NCI-H2196 (cell line): ENCODE results near the gene KCNH2.

Source experiments
- DNase-seq: peaks from one replicate; lab custom pipeline; 2025; ENCODE audit not compliant: unreplicated experiment; lab: John Stamatoyannopoulos, UW

KCNH2 gene

GRCh38 chr7:150950496-150951180, 27.5 kb downstream of the KCNH2 start:
- DNase-seq, result no peak

- no peak for DNase-seq
Observed at GRCh38 chr7:150949971-150950491, 28.1 kb downstream of the KCNH2 start.

GRCh38 chr7:150949564-150949963, 28.6 kb downstream of the KCNH2 start:
- DNase-seq, result no peak

- no peak for DNase-seq
Observed at GRCh38 chr7:150948791-150949251, 29.3 kb downstream of the KCNH2 start.

GRCh38 chr7:150947761-150948651, 30.1 kb downstream of the KCNH2 start:
- no peak for DNase-seq

GRCh38 chr7:150947241-150947745, 30.8 kb downstream of the KCNH2 start:
- no peak for DNase-seq

GRCh38 chr7:150946421-150947240, 31.5 kb downstream of the KCNH2 start:
- no peak for DNase-seq

- DNase-seq, result no peak
Observed at GRCh38 chr7:150945853-150946420, 32.2 kb downstream of the KCNH2 start.

GRCh38 chr7:150945171-150945852, 32.8 kb downstream of the KCNH2 start:
- DNase-seq, result no peak

- DNase-seq, result no peak
Observed at GRCh38 chr7:150944066-150945042, 33.8 kb downstream of the KCNH2 start.

GRCh38 chr7:150943453-150943814, 34.7 kb downstream of the KCNH2 start:
- DNase-seq, result no peak

GRCh38 chr7:150942591-150943452, 35.3 kb downstream of the KCNH2 start:
- DNase-seq, result no peak

- DNase-seq, result peak; percentile 92
Observed at GRCh38 chr7:150942001-150942590, 36.0 kb downstream of the KCNH2 start.

GRCh38 chr7:150941351-150942000, 36.6 kb downstream of the KCNH2 start:
- peak; percentile 68 for DNase-seq

- peak; percentile 80 for DNase-seq
Observed at GRCh38 chr7:150940431-150941102, 37.6 kb downstream of the KCNH2 start.

GRCh38 chr7:150939466-150939865, 38.7 kb downstream of the KCNH2 start:
- DNase-seq, result no peak
